Activated CD4-positive, alpha-beta T cell treated with anti-CD3 and anti-CD28 coated beads, Interleukin-2, amount 10 ng/mL, durations not matched to agents 24 days and 14 days (primary cell): ENCODE measurements around the gene CD47. TPM values are rescaled to one million over a fixed set of nuclear protein-coding genes. Genes with fewer than 3 reads are reported as not detected.
A peak's percentile ranks its signal among the peaks of the same experiment; 100 is the strongest.

ENCODE experiments used
- DNase-seq: peaks from one replicate; pipeline ENCODE4 v3.0.0; 2022
- H3K27ac Mint-ChIP-seq: one replicate; pipeline ENCODE4 v1.8.0; 2022; ENCODE audit warnings: mild to moderate bottlenecking, mixed read lengths
- H3K27me3 Mint-ChIP-seq: one replicate; pipeline ENCODE4 v1.8.0; 2022; ENCODE audit warnings: mixed read lengths
- H3K36me3 Mint-ChIP-seq: one replicate; pipeline ENCODE4 v1.8.0; 2022; ENCODE audit warnings: low read depth, mild to moderate bottlenecking, mixed read lengths
- H3K4me1 Mint-ChIP-seq: one replicate; pipeline ENCODE4 v1.8.0; 2021; ENCODE audit warnings: mixed read lengths
- H3K4me3 Mint-ChIP-seq: one replicate; pipeline ENCODE4 v1.8.0; 2022; ENCODE audit warnings: mild to moderate bottlenecking, moderate library complexity, mixed read lengths
- H3K9me3 Mint-ChIP-seq: one replicate; pipeline ENCODE4 v1.8.0; 2021; ENCODE audit warnings: mixed read lengths
- intact Hi-C: fragments of 100-400 bp; cut with micrococcal nuclease; formaldehyde crosslinking; loops from one replicate; pipeline ENCODE4 v1.15.1; 2023
- total RNA-seq: library from RNA; stranded (reverse); gene quantifications from 2 replicates; pipeline ENCODE4 v1.2.3, GENCODE V29; 2022

CD47 gene
- 104 and 109 TPM in 2 replicates for total RNA-seq

DNA sequence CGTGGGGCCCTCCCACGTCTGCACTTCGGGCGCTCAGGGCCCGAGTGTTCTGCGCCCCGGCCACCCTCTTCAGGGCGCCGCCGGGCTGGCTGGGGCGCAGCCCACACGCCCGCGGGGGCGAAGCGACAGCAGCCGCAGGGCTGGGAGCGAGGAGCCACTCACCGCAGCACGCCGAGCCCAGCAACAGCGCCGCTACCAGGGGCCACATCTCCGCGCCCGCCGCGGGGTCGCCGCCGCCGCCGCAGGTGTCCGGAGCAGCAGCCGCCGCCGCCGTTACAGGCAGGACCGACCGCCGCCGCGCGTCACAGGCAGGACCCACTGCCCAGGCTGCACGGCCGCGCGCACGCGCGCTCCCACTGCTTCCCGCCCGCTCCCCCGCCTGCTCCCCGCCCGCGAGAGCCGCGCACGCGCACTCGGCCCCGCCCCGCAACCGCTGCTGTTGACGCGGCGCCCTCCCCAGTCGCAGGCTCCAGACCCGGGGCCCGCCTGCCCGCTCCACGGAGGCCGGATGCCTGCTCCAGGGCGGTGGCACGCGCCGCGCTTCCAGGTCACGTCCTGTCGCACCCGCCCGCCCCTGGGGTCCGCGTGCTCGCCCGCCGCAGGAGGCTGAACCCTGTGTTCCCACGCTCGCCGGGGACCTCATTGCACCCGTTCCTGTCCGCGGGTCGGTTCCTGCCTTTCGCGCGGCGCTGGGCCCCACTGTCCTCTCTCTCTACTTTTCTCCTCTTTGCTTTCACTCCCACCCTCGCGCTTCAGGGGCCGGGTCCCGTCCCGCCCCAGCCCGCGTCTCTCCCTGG lies at the start of gene CD47:
CD47 (minus strand) TSS at position 331 of the 797 bp plus-strand sequence; CDS start at position 208, 123 bp downstream.
- Mint-ChIP-seq H3K4me1 (peaks cover 35% of the 10 kb centered on the region), H3K9me3 (peaks cover 7% of the 10 kb centered on the region), H3K27me3 (no peaks in the 10 kb centered on the region), H3K4me3 (peak within 1 kb of the TSS; percentile 98), H3K36me3 (peaks cover 8% of the 10 kb centered on the region), H3K27ac (peak within 1 kb of the TSS; percentile 100)
- DNase-seq: peak; percentile 99
- intact Hi-C loops: loop anchor here (1.0 to 2.0 kb wide), 3 partner anchors 33 to 568 kb away; partner anchors contain the start of genes BBX, CIP2A and DZIP3

DNA sequence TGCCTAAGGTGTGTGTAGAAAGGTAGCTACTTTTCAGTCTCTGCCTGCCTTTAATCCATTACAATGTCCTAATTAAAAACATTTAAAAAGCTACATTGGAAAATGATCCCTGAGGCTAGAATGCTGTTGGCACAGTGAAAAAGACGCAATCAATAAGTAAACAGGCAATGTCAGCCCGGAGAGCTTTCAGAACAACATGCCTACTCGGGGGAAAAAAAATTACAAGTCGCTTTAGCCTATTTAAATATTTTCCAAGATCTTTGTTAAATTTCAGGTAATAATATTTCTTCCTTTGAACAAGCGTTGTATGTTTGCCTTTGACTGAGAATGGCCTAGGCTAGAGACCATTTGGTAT lies 46.6 kb upstream of the CD47 start:
- intact Hi-C loops: no loop called here
- Mint-ChIP-seq H3K4me1 (peaks cover 45% of the 10 kb centered on the region), H3K27ac (no peak overlapping the region), H3K27me3 (no peaks in the 10 kb centered on the region), H3K4me3 (no peak overlapping the region), H3K9me3 (peaks cover 9% of the 10 kb centered on the region), H3K36me3 (peaks cover 86% of the 10 kb centered on the region)
- no peak for DNase-seq

GRCh38 chr3:108136561-108137459 lies 46.0 kb upstream of the CD47 start:
- no peak for DNase-seq
- Mint-ChIP-seq H3K4me3 (no peak overlapping the region), H3K27ac (peak overlapping the region; percentile 16), H3K4me1 (peaks cover 51% of the 10 kb centered on the region), H3K27me3 (no peaks in the 10 kb centered on the region), H3K36me3 (peaks cover 87% of the 10 kb centered on the region), H3K9me3 (peaks cover 9% of the 10 kb centered on the region)
- intact Hi-C loops: no loop called here

DNA sequence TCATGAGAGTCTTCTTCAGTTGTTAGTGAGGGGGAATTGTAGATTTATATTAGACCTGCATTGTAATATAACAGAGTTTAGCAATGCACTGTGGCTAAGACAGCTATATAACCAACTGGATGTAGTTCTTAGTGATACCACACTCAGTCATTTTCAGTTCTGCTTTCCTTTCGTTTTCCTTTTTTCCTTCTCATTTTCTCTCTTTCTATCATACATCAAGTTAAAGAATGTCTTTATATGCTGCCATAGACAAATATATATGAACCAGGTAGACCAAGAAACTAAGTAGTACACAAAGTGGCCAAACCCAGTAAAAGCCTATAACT lies 43.7 kb upstream of the CD47 start:
- intact Hi-C loops: loop anchor here (1.0 to 5.0 kb wide), 9 partner anchors 10 to 703 kb away; partner anchors contain the start of genes HHLA2, IFT57 and TRAT1
- peak; percentile 28 for DNase-seq
- Mint-ChIP-seq H3K36me3 (peaks cover 86% of the 10 kb centered on the region), H3K4me1 (peaks cover 68% of the 10 kb centered on the region), H3K27me3 (no peaks in the 10 kb centered on the region), H3K9me3 (peaks cover 5% of the 10 kb centered on the region), H3K4me3 (peak overlapping the region; percentile 57), H3K27ac (peak overlapping the region; percentile 78)

DNA sequence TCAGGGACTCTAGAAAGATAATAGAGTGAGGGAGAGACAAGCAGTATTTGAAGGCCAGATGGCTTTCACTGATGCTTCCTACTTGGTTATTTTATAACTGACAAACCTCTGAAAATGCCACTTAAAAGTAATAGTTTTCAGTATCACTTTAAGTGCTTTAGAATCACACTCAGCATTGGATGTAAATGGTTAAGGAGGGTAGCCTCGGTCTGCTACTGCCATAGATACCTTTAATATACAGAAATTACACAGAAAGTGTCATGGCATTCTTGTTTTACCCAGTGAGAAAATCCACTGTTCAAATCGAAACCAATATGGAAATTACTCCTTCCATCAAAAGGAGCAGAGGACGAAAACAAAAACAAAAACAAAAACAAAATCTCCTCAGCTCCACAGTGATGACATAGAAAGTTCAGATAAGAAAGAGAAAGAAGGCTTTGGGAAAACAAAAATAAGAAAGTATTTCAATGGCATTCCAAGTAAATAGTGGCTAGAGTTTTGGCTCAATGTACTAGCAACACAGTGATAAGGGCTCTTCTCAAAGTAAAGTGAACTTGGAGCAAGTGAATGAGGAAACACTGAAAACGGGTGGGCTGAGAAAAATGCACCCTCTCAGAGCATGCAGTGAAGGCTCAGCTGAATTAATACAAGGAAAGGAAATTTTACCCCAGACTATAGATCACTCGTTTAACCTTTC lies 43.2 kb upstream of the CD47 start:
- intact Hi-C loops: loop anchor here (1.0 to 5.0 kb wide), 9 partner anchors 10 to 703 kb away; partner anchors contain the start of genes HHLA2, IFT57 and TRAT1
- peak overlapping the region; percentile 78 for H3K27ac Mint-ChIP-seq
- H3K36me3 Mint-ChIP-seq: peaks cover 86% of the 10 kb centered on the region
- H3K4me1 Mint-ChIP-seq: peaks cover 73% of the 10 kb centered on the region
- peaks cover 5% of the 10 kb centered on the region for H3K9me3 Mint-ChIP-seq
- H3K27me3 Mint-ChIP-seq: no peaks in the 10 kb centered on the region
- DNase-seq: no peak
- H3K4me3 Mint-ChIP-seq: peak overlapping the region; percentile 57

DNA sequence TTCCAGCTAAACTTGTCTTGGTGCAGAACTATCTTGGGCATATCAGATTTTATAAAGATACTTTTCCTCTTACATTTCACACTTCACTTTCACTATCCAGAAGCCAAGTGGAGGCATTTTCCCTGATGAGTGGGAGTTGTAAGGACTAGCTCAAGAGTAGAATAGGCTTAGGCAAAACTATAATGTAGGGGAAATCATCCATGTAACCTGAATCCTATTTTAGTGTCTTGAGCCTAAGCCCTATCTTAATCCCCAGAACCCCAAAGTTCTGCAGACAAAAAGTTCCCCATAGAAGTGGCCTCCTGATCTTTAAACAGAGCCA lies 42.2 kb upstream of the CD47 start:
- Mint-ChIP-seq H3K36me3 (peaks cover 86% of the 10 kb centered on the region), H3K27ac (peak overlapping the region; percentile 78), H3K4me1 (peaks cover 82% of the 10 kb centered on the region), H3K27me3 (no peaks in the 10 kb centered on the region), H3K9me3 (peaks cover 12% of the 10 kb centered on the region), H3K4me3 (peak overlapping the region; percentile 57)
- intact Hi-C loops: loop anchor here (5.0 kb wide), 5 partner anchors 191 to 704 kb away; partner anchors contain the start of gene TRAT1
- DNase-seq: no peak

GRCh38 chr3:108131475-108132134 lies 40.8 kb upstream of the CD47 start:
- peak; percentile 55 for DNase-seq
- Mint-ChIP-seq H3K4me3 (peak overlapping the region; percentile 57), H3K36me3 (peaks cover 83% of the 10 kb centered on the region), H3K27me3 (no peaks in the 10 kb centered on the region), H3K9me3 (peaks cover 17% of the 10 kb centered on the region), H3K27ac (peak overlapping the region; percentile 78), H3K4me1 (peaks cover 84% of the 10 kb centered on the region)
- intact Hi-C loops: loop anchor here (5.0 kb wide), 5 partner anchors 189 to 706 kb away; partner anchors contain the start of gene TRAT1

DNA sequence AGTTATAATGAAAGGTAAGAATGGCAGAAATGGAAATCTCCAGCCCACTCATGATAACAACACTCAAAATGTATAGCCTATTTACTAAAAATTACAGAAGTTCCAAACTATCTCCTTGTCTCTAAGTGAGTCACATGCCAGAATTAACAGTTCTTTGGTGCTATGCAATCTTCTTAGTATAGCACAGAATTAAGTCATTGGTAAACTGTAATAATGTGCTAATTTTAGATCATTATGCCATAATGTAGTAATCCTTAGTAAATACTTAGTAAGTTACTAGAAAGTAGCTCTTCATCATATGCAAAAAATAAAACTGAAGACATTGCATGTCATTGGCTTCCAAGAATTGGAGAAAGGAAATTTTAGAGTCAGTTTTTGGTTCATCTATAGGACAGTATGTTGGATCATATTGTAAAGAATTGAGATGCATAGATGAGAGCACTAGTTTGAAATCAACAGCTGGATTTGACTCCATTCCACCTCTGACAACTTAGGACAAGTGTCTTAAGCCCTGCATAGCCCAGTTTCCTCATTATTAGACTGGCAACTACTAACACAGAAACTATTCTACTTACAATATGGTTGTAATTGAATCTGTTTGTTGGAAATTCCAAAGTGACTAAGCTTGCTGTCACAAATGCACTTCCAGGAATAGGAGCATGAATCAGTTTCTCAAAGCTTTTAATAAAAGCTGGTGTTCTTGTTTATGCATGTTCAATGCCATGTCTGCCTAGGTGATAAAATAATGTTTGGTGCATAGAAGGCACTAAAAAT lies 40.1 kb upstream of the CD47 start:
- H3K27me3 Mint-ChIP-seq: no peaks in the 10 kb centered on the region
- intact Hi-C loops: loop anchor here (5.0 kb wide), 5 partner anchors 189 to 706 kb away; partner anchors contain the start of gene TRAT1
- H3K9me3 Mint-ChIP-seq: peaks cover 12% of the 10 kb centered on the region
- H3K36me3 Mint-ChIP-seq: peaks cover 81% of the 10 kb centered on the region
- DNase-seq: no peak
- peak overlapping the region; percentile 78 for H3K27ac Mint-ChIP-seq
- peaks cover 81% of the 10 kb centered on the region for H3K4me1 Mint-ChIP-seq
- H3K4me3 Mint-ChIP-seq: peak overlapping the region; percentile 57

DNA sequence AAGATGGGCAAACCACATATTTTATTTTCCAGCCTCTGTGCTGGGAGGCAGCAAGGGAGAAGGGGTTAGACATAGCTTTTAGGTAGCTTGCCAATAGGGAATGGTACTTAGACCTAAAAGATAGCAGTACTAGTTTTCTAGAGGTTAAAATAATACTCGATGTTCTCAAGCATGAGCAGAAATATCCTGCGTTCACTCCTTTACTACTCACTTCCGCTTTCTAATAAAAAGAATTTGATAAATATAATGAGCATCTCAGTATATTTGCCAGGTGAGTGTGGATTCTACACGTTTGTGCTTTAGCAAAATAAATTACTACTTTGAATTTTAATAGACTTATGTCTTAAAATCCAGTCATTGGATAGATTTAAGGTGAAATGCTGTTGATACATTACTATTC lies 39.4 kb upstream of the CD47 start:
- H3K4me3 Mint-ChIP-seq: peak overlapping the region; percentile 57

DNA sequence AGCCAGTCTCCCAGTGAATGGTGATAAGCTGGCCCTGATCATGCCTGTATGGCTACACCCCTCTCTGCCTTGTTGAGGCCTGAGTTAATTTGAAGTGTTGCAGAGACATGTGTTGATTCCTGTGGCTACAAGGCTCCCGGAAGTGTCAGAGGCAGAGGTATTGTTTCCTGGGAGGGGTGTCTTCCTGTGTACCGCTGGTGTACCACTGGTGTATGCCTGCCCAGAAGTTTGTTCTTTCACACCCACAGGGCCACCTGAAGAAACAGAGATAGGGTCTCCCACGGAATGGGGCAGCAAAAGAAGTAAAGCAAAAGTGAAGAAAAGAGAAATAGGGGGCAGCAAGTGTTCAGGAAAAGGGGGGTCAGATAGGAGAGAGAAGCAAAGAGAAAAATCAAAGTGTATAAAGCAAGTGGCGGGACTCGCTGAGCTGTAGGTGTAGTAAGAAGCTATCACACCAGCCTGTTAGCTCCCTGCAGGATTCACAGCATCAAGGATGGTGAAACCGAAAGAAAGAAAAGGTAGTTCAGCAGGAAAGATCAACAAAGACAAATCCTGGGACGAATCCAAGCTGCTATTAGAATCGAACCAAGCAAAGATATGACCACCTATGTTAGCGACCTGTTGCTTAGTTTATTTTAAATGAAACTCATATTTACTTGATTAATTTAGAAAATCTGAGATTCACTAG lies 36.6 kb upstream of the CD47 start:
- DNase-seq: peak; percentile 91
- H3K27me3 Mint-ChIP-seq: no peaks in the 10 kb centered on the region
- H3K36me3 Mint-ChIP-seq: peaks cover 59% of the 10 kb centered on the region
- H3K4me1 Mint-ChIP-seq: peaks cover 71% of the 10 kb centered on the region
- peaks cover 12% of the 10 kb centered on the region for H3K9me3 Mint-ChIP-seq
- intact Hi-C loops: loop anchor here (5.0 to 10.0 kb wide), 2 partner anchors 200 to 603 kb away; partner anchors contain the start of gene BBX
- peak overlapping the region; percentile 96 for H3K27ac Mint-ChIP-seq
- peak overlapping the region; percentile 93 for H3K4me3 Mint-ChIP-seq

More for the DNA sequence above, 39.4 kb upstream of the CD47 start:
- DNase-seq: no peak
- H3K9me3 Mint-ChIP-seq: peaks cover 12% of the 10 kb centered on the region
- no peaks in the 10 kb centered on the region for H3K27me3 Mint-ChIP-seq
- intact Hi-C loops: loop anchor here (5.0 kb wide), 5 partner anchors 188 to 707 kb away; partner anchors contain the start of gene TRAT1
- peaks cover 81% of the 10 kb centered on the region for H3K36me3 Mint-ChIP-seq
- H3K27ac Mint-ChIP-seq: peak overlapping the region; percentile 78
- H3K4me1 Mint-ChIP-seq: peaks cover 78% of the 10 kb centered on the region

- DNase-seq: no peak
- peaks cover 12% of the 10 kb centered on the region for H3K9me3 Mint-ChIP-seq
- H3K4me1 Mint-ChIP-seq: peaks cover 65% of the 10 kb centered on the region
- intact Hi-C loops: loop anchor here (5.0 to 10.0 kb wide), 2 partner anchors 199 to 602 kb away; partner anchors contain the start of gene BBX
- H3K36me3 Mint-ChIP-seq: peaks cover 48% of the 10 kb centered on the region
- H3K27ac Mint-ChIP-seq: peak overlapping the region; percentile 99
- peak overlapping the region; percentile 96 for H3K4me3 Mint-ChIP-seq
- H3K27me3 Mint-ChIP-seq: no peaks in the 10 kb centered on the region
These were observed 35.5 kb upstream of the CD47 start for GRCh38 chr3:108126348-108126747.
